GM19328 (cell line): ENCODE data around the gene ICOS.

ENCODE experiments used
- ATAC-seq: cut with Tn5 transposase; IDR thresholded peaks from one replicate; pipeline ENCODE4 v1.9.1; 2021; ENCODE audit warnings: mild to moderate bottlenecking, moderate library complexity; ENCODE audit not compliant: unreplicated experiment

The ICOS gene

DNA sequence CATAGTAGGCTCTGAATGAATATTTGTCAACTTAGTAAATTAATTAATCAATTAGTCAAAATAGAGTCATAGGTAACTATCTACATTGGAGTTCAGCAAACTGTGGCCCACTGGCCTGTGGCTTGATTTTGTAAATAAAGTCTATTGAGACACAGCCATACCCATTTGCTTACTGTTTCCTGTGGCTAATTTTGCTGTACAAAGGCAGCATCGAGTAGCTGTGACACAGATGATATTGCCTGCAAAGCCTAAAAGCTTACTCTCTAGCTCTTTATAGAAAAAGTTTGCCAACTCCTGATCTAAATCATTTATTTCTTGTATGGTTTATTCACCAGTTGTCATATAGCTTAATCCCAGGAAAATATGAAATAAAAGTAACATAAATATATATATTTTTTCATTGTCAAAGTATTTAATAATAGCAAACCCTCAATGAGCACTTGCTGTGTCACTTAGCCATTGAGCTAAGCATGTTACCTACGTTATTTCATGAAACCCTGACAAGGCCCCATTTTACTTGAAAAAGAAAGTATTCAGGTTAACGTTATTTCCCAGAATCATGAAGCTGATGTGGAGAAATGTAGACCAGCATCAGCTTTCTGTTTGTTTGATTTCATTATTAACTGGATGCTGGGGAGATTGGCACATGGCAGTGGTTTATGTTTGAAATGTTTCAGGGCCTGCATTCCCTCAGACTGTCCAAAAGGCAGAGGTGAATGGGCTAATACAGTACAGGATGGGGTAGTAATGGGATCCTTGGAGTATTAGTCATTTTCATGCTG is 69.6 kb downstream of the ICOS start:
- no peak for ATAC-seq

- no peak for ATAC-seq
These were observed 71.8 kb downstream of the ICOS start for GRCh38 chr2:204008352-204008751.

DNA sequence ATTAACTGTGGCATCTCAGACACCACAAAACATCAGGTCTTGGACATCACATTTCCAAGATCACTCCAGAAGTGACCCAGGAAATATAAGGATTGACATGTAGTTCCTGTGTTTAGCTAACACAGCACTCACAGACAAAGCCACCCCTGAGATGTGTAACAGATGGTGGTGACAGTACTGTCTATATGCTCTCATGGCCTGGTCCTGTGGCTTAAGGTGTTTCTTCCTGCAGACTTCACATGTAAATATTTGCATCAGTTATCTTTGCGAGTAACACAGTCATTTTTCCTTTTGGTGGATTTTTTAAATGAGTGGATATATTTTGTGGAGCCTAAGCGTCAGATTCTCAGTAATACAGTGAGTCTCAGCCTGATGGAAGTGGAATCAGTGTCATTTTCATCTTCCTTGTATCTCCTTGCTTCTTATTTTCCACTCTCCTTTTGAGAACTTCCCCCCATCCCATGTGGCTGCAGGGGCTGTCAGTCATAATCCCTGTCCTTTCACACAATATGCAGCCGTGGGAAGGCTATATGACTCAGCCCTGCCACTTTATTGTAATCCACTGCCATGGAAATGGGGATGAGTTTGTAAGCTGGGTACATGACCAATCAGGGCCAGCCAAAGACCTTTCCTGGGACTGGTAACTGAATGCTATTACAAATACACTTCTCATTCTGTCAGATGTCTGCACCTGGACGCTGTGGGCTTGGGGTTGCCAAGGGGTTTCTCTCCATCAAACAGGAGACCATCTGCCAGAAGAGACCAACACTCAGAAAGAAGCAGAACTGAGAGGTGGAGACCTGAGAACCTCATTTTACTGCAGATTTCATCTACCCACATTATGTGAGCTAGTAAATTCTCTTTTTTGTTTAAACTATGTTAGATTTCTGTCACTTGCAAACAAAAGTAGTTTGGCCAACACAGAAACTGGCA is 74.3 kb downstream of the ICOS start:
- no peak for ATAC-seq
